Fibroblast of gingiva (primary cell): ENCODE results near the gene TMEM132A.
"Not testable (repeated sequence)": the region's sequence is repeated elsewhere in the genome, so short reads cannot be mapped to it uniquely, and the experiment has no call there.

Experiments
- DNase-seq: peaks from one replicate; pipeline ENCODE4 v3.0.0-alpha.2; 2011; ENCODE audit warnings: low read depth

TMEM132A gene

DNA sequence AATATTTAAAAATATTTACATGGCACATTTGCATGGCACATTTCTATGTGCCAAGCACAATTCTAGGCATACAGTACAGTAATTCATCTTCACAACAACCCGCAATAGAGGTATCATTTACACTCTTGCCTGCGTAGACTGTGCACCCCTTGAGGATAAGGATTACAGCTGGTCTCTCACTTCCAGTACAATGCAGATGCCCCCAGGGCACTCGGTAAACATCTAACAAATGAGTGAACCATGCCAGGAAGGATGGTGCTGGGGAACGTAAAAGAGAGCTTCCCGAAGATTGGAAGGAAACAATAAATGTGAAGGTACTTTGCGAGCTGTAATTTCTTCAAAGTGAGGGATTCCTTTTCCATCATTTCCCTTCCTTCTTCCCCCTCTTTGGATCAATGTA is 19.2 kb upstream of the TMEM132A start:
- no peak for DNase-seq

DNA sequence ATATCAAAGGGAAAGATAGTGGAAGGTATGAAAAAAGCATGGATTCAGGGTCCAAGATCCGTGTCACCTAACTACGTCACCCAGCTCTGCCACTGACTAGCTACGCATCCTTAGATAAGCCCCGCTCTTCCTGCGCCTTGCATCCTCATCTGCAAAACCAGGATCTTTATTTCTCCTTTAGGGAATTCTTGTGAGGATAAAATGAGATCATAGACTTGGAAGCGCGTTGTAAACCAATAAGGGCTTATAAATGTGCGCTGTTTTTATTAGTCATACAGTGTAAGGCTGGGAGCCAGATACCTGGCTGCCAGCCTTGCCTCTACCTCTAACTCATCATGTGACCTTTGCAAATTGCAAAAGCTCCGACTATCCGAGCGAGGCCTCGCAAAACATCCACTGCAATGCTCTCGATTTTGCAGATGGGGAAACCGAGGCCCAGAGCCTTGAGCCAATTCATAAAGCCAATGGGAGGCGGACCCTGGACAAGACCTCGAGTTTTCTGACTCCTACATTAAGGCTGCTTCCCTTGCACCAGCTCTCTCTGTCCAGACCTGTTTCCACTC is 18.6 kb upstream of the TMEM132A start:
- DNase-seq: no peak

DNA sequence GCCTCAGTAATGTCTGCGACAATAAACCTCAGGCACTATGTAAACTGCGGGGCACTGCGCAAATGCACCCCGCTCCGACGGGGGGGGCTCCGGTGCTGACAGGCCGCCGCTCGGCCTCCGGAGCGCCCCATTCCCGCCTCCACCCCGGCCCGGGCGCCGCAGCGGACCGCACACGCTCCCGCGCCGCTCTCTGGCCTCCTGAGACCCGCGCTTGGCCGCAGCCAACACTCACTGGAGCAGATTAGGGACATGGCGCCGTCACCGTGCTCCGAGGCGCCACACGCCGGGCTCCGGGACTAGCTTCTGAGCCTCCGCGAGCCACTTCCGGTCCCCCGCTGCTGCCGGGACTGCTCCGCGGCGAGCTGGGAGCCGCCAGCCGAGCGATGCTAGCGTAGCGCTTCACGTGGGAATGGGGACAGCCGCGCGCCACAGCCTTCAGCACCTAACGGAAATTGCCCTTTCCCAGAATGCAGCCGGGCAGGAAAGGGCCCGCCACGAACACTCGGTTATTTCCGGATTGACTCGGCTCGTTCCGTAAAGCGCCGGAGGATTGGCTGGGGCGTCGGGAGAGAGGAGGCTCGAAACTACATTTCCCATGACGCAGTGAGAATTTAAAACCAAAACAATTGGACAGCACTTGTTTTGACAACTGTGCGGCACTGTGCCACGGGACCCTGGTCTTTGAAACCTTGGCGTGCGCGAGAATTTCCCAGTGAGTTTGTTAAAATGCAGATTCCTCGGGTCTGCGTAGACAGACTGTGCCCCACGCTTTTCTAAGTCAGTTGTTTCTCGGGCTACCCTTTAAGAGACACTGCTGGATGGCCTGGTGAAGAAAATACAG is 17.9 kb upstream of the TMEM132A start, which contains the start of gene PRPF19:
Gene PRPF19, minus strand, starts transcription at position 454 of the 841 bp plus-strand sequence. Its CDS starts 203 bp downstream, at position 251.
- DNase-seq: peak; percentile 90

DNA sequence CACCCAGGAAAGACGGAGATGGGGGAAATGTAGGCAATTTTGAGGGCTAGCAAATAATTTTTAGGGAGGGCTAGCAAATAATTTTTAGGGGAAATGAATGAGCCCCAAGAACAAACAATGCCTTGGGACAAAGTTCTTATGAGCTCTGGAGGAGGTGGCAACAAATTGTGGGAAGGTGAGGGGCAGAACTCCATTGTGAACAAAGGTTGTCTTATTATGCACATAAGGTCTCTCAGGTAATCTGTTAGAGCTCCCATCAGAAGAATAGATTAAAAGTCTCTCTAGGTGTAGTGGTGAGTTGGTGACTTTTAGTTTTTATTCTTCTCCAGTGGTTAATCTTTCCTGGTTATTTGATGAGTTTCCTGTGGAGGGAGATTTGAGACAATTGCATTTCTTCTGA is 15.5 kb upstream of the TMEM132A start:
- DNase-seq: no peak

DNA sequence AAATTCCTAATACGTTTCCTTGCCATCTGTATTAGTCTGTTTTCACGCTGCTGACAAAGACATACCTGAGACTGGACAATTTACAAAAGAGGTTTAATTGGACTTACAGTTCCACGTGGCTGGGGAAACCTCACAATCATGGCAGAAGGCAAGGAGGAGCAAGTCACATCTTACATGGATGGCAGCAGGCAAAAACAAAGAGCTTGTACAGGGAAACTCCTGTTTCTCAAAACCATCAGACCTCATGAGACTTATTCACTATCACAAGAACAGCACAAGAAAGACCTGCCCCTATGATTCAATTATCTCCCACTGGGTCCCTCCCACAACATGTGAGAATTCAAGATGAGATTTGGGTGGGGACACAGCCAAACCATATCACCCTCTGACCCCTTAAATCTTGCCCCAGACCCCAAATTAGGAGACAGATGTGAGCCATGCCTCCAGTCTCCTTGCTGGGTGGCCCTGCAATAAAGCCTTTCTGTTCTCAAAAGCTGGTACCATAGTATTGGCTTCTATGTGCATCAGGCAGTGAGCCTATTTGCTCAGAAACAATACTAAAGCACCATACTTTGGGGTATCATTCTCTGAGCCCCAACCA is 14.5 kb upstream of the TMEM132A start:
- not testable (repeated sequence) for DNase-seq

DNA sequence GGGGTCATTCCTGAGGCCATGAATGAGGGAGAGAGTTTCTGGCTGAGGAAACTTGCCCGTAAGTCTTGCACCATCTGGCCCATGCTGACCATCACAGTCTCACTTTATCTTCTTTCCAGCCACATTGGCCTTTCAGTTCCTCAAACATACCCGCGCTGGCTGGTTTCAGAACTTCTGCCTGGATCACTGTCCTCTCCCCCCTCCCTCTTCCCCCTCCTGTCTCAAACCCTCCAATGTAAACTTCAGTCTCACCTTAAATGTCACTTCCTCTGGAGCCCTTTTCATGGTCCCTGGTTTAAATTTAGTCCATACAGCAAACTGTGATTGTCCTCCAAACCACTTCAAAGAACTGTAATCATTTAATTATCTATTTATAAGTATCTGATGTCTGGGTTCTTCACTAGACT is 14.0 kb upstream of the TMEM132A start:
- no peak for DNase-seq

DNA sequence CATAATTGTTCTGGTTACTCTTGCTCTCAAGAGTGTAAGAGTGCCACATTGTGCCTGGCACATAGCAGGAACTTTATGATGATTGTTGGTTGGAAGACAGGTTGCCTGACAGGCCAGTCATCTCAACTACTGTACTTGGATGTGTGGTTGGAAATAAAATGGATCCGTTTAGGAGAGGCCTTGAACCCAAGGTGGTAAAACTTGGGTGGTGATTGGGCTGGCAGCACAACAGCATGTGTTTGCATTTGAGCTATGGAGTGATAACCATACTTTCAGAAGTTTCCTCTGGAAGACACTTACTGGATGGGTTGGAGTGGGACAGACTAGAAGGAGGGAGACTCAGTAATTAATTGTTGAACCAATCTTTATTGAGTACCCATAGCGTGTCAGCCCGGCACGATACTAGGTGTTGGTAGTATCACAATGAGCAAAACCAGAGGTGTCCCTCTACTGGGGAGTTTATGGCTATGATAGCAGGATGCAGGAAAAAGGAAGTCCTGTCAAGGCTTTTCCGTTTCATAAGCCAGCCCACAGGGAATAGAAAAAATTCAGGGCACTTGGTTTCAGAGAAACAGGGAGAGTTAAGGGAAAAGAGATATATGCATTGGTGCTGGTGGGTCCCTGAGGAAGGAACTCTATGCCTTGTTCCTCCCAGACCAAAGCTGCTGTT is 13.4 kb upstream of the TMEM132A start:
- DNase-seq: no peak

DNA sequence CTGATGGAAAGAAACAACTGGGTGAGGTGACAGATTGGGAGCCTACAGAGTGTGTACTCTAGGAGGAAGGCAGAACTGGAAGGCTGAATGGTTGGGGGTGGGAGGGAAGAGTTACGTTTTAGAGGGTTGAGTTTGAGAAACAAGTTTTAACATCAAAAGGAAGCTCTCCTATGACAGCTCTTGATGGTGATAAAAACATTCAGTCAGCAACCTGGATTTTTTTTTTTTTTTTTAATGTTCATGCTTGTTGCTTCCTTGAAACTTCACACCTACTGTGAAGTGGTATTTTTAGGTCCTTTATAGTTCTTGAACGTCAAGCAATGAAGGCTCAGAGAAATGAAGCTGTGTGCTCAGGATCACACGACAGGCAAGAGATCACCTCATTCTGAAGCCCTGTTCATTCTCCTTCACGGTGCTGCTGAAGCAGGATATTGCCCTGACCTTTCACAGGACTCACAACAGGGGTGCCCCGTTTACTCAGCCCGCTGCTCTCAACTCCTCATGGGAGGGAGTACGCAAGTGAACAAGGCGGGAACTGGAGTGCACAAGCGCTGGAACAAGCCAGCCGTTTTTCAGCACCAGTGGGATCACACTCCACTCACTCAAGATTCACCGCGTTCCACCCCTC is 11.9 kb upstream of the TMEM132A start:
- DNase-seq: no peak

DNA sequence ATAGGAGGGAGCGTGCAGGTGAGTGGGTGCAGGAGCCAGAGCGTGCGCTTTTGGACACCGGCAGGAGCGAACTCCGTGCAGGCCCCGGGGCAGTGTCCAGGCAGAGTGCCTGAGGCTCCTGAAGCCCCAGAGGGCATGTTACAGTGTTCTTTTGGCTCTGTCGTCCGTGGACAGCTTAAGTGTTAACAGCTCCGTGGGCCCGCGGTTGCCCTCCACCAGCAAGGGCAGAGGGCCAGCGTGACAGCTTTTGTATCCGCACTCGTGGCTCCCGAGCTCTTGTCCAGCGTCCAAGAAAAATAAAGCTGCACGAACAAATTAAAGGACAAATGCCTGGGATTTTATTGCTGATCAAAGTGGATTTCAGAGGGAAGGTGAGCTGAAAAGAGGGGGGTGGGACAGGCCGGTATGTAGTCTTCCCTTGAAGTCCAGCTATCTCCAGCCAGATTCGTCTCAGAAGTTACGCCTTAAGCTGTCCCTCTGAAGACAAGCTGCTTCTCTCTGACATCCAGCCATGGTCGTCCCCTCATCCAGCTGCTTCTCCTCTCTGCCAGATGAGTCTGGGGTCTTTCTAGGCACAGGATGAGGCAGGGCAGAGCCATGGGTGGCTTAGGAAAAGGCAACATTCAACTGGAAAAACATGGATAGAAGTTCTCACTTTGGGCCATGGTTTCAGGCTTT is 11.3 kb upstream of the TMEM132A start:
- DNase-seq: no peak

DNA sequence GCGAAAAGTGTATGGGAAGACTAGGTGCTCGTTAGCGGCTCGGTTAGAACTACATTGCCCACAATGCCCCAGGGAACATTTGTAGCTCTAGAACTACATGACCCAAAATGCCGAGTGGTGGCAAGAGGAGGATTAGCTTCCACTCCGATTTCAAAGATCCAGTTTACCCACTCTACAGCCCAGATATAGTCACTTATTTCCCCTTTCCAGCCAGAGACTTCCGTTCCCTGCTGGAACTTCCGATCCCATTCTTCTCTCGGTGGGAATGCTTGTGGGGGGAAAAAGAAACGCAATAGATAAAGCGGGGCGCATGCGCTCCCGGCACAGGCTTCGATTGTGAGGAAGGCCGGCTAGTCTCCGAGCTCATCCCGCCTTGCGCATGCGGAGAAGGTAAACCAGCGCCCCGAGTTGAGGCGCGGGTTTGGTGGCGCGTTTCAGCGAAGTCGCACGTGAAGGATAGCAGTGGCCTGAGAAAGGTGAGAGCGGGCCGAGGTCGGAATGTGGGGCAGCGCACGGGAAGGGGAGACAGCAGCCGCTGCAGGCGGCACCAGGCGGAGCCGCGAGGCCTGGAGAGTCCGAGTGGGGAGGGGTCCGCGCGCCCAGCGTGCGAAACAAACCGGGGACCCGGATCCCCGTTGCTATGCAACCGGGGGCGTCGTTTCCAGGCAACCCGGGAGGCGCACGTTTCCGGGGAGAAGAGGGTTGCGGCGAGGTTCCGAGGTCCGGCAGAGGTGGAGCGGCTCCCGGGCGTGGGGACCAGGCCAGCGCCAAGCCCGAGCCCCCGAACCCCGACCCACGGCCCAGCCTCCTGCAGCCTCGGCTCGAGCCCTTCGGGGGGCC is 10.2 kb upstream of the TMEM132A start, which contains the start of gene TMEM109:
Gene TMEM109, plus strand, starts transcription at position 366 of the 840 bp plus-strand sequence. CDS start 5,536 bp downstream, outside the sequence.
- peak; percentile 79 for DNase-seq

DNA sequence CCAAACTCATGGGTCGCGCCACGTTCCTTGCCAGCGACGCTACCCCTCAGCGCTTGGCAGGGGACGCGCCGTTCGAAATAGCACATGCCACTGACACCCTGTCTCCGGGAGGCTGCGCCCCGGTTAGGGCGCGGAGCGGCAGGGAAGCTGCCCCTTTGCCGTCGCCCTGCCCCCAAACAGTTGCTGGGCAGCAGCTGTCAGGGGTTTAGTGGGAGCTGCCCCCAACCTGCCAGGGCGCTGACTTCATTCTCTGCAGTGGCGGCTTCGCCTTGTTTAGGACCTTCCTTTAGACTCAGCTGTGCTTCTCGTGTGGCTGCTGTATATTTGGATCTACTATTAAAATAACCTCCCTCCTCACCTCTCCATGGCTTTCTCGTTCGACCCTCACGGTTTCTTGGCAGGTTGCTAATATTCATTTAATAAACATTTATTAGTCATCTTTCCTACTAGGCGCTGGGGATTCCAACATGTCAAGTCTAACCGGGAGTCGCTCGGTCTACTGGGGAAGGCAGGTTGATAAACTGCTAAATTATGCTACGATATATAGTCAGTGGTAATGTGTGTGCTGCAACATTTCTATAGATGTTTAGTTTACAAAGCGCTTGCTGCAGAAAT is 9.5 kb upstream of the TMEM132A start:
- no peak for DNase-seq

DNA sequence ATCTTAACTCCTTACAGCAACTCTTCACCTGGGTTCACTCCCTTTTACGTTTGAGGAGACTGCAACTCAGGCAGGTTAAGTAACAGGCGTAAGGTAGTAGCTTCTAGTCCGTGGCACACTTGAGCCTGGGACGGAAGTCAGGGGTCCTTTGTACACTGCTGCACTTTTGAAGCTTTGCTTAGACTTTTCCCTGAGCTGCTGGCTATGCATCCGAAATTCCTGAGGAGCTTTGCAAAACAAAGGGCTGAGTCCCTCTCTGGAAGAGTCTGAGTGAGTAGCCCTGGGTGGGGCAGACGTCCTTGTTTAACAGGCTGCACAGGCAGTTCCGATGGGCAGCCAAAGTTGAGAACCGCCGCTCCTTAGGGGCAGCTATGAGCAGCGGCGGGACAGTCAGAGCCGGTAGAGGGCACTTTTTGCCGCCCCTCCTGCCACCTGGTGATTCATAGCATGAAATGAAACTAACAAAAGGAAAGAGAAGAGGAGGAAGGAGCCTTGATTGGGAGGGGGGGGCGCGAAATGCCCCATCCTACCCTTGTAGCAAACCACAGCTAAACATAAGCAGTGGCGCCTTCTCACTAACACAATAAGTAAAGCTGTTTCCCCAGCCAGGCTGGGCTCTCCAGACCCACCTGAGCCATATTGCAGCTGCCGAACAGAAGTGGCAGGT is 8.9 kb upstream of the TMEM132A start:
- DNase-seq: peak; percentile 52

DNA sequence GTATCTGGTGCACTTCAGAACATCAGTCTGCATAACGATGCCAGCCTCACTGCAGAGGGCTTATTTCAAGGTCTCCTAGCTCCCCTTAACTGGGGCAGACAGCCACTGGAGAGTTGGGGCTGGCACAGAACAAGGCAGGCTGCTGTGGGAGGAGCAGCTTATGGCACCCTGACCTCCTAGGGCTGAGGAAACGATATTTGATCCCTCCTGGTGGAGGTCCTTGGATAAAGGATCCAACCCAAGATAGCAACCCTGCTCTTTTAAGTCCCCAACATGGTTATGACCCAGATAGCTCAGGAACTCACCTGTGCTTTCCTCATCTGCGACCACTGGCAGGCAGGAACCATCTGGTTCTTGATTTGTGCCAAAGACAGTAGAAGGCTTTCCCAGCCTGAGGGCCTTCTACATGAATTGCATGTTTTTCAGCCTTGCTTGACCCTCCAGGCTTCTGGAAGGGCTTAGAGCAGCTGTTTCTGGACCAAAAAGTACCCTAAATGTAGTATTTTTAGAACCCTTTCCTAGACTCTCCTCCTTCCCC is 7.5 kb upstream of the TMEM132A start:
- no peak for DNase-seq

DNA sequence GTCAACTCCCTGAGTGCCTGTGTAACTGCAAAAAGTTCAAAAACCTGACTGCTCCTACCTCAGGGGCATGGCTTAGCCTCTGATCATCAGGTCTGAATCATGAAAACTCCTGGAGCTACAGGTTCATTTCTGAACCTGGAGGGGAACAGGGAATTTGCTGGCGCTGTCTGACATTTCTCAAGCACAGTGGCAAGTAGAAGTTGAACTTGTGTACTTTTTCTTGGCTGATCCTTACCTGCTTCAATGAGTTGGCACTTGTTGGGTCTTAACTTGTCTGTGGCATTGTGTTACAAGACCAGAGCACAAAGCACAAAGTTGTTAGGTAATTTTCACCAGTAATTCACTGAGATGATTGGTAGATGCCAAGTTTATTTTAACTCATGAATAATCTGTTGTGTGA is 7.0 kb upstream of the TMEM132A start:
- DNase-seq: no peak

DNA sequence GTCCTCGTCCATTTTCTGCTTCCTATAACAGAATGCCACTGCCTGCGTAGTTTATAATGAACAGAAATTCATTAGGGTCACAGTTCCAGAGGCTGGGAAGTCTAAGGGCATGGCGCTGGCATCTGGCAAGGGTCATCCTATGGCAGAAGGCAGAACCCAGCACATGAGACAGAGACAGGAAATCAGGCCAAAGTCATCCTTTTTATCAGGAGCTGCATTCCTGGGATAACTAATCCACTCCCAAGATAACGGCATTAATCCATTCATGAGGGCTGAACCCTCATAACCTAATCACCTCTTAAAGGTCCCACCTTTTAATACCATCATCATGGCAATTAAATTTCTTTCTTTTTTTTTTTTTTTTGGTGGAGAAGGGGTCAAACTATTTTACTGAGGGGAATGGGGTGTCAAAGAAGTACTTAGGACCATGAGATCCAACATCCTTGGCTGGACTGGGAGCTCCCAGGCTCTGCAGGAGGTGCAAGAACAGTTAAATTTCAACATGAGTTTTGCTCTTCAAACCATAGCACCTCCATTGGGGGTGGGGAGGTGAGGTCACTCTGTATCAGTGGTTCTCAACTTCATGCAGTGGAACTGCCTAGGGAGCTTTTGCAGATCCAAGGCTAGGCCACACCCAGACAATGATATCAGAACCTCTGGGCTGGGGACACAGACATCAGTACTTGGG is 5.9 kb upstream of the TMEM132A start:
- no peak for DNase-seq

DNA sequence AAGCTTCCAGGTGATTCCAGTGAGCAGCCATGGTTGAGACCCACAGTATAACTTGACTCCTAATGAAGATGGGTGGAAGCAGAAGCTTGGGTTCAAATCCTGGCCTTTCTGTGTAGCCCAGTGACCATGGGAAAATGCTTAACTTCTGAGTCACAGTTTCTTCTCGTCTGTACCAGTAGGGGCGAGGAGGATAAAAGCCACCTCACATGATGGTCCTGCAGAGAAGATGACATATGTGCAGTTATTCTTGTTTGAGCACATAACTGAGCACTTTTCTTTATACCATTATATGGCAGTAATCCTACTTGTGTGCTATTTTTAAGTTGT is 5.4 kb upstream of the TMEM132A start:
- DNase-seq: no peak

DNA sequence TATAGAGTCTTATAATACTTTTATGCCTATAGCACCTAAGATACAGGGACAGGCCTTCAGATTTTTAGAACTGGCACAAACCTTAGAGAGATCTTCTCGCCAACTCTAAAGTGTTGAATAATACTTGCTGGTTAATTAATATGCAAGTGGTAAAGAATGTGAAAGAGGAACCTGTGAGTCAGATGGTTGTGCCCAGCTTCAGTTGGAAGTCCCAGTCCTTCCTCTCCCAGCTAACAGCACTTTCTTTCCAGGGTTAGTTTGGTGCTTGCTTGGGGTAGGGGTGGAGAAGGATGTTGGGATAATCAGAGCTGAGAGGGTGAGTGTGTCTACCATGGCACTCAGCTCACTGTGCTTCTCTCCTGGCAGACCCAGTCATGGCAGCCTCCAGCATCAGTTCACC is 4.9 kb upstream of the TMEM132A start:
- DNase-seq: no peak

DNA sequence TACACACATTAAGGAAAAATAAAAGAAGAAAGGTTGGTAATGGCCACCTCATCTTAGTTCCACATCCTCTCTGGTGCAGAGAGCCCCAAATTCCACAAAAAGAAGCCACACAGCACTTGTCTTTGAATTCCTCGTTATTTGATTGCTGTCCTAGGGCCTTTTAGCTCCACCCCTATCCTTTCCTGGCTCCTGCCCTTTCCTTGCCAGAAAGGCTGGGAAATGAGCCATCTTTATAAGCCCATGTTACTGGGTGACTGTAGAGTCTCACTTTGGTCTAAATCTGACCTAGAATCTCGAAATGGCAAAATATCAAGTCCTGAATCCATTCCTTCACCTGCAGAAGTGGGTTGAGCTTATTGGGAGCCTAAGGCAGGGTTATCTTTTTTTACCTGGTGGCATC is 4.3 kb upstream of the TMEM132A start:
- DNase-seq: no peak

DNA sequence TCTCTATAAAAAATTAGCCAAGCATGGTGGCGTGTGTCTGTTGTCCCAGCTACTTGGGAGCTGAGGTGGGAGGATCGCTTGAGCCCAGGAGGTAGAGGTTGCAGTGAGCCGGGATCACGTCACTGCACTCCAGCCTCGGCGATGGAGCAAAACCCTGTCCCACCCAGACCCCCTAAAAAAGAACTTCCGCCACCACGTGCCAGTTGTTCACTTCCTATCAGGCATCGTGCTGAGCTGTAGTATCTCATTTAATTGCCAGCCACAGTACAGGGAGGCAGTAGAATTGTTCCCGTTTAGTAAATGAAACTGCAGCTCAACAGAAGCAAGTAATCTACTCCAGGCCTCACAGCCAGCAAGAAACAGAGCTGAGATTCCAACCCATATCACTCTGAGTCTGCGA is 3.0 kb upstream of the TMEM132A start:
- DNase-seq: no peak
